Right lobe of liver (tissue), 4 donors: ENCODE measurements around the gene P4HA2.

Experiments used
- POLR2A ChIP-seq: fragments of 450-650 bp; IDR thresholded peaks from one replicate; pipeline ENCODE4 v1.6.1; 2017; ENCODE audit warnings: antibody characterized with exemption, mild to moderate bottlenecking
- TF ChIP-seq, protein P1 (sequence below), 4 donors: fragments of 200-600 bp in 3 of 4; fragments of 450-650 bp in 1 of 4; IDR thresholded peaks; one replicate each; pipeline versions ENCODE4 v1.5.1 to v1.8.0; 2016 to 2022; ENCODE audit warnings: antibody characterized with exemption in 4 of 4, mild to moderate bottlenecking in 2 of 4
- donor health status: DM: no; HTN: no; CAD: no.
- donor health status: DM: no; HTN: no; CAD: no.
- donor health status: DM: no; HTN: yes; CAD: no.

- TF ChIP-seq, protein P1, sequence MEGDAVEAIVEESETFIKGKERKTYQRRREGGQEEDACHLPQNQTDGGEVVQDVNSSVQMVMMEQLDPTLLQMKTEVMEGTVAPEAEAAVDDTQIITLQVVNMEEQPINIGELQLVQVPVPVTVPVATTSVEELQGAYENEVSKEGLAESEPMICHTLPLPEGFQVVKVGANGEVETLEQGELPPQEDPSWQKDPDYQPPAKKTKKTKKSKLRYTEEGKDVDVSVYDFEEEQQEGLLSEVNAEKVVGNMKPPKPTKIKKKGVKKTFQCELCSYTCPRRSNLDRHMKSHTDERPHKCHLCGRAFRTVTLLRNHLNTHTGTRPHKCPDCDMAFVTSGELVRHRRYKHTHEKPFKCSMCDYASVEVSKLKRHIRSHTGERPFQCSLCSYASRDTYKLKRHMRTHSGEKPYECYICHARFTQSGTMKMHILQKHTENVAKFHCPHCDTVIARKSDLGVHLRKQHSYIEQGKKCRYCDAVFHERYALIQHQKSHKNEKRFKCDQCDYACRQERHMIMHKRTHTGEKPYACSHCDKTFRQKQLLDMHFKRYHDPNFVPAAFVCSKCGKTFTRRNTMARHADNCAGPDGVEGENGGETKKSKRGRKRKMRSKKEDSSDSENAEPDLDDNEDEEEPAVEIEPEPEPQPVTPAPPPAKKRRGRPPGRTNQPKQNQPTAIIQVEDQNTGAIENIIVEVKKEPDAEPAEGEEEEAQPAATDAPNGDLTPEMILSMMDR (IDR thresholded peaks at IDR 0.05) = no peak
- no peak for TF ChIP-seq POLR2A
Measured at GRCh38 chr5:132207778-132208177, 19.9 kb downstream of the P4HA2 start.
